ENCODE measurements around the gene ADGRA3.

GRCh38 chr4:22414833-22415232, 101.0 kb downstream of the ADGRA3 start:
- TF ChIP-seq CTCF (IDR thresholded peaks at IDR 0.05; ENCODE audit: low read length) (no peak), EZH2phosphoT487 (IDR thresholded peaks at IDR 0.05; ENCODE audit: low read length) (no peak)
